ENCODE measurements around the gene CTTNBP2.

CTTNBP2 gene

DNA sequence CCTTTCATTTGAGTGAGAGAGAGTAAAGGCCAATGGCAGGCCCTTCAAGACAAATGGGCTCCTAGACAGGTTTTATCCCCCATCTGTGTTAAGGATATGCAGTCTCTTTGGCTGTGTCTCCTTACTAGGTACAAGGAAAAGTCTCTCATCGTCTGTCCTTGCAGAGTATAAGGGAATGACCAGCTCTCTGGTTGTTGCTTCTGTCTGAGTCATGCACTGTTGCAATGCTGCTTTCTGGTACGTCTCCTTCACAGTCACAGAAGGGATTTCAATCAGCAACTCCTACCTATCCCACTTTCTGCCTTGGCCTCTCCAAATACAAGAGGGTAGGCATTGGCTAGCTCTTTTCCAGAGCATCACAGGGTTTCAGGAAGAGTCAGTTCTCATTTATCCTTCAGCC lies 48.1 kb downstream of the CTTNBP2 start:
- DNase-seq (ENCODE audit: low read depth in 2 of 2) = no peak

DNA sequence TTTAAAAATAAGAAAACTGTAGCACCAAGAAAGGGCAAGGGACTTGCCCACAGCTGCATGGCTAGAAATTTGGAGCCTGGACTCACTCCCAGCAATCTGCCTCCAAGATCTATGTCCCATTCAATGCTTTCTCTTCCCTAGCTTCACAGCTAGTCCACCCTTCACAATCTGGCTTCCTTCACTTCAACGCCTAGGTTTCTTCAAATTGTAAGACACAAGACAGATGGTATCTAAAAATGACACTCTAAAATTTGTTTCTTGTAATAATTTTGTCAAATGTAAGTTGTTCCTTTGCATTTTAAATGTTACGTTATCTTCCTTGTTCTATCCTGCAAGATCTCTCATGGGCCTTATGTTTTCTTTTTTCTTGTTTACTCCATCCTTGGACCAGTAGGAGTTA lies 48.6 kb downstream of the CTTNBP2 start:
- no peak for DNase-seq (ENCODE audit: low read depth in 2 of 2)

DNA sequence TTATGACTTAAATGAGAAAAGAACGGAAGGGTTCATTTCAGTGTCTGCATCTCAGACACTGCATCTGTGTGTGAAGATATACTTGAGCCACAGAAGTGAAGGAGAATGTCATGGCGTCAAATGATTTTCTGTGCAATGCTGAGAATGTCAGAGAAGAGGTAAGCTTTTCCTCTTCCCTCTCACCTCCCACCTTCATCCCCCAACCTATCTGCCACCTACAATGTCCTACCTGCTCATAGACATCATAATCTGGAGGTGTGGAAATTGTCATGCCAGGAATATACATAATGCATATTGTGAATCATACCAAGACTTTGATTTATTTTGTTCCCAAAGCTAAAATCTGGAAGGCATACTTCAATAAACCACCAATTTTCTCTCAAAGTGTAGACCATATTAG lies 53.7 kb downstream of the CTTNBP2 start:
- DNase-seq (ENCODE audit: low read depth in 2 of 2) = no peak

DNA sequence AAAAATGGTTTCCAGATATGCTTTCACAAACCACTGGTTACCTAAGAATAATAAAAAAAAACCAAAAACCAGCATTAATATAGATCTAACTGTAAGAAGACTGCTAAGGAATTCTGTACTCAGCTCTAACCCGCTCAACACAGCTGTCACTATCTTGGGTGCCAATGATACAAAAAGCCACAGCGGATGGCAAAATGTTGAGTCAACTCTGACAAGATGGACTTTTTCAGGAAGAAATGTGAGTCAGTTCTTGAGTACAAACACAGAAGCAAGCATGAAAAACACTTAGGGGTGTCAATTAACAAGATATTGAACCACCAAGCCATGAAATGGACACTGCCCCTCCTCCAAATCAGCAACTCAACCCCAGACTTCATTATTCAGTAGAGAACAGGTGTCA lies 55.0 kb downstream of the CTTNBP2 start:
- no peak for DNase-seq (ENCODE audit: low read depth in 2 of 2)

DNA sequence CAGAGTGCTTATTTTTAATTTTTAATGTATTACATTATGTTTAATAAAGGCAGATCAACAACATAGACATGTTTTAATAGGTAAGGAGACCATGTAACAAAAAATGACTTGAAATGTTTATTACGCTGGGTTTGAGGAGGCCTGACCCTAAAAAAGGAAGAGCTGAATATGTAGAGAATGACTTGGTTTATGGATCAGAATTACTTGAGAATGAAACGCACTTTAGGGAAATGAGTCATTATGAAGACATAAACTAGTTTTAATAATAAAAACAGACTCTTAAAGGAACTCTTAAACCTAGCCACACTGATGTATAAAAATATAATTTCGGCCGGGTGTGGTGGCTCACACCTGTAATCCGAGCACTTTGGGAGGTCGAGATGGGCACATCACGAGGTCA lies 56.5 kb downstream of the CTTNBP2 start:
- no peak for DNase-seq (ENCODE audit: low read depth in 2 of 2)

DNA sequence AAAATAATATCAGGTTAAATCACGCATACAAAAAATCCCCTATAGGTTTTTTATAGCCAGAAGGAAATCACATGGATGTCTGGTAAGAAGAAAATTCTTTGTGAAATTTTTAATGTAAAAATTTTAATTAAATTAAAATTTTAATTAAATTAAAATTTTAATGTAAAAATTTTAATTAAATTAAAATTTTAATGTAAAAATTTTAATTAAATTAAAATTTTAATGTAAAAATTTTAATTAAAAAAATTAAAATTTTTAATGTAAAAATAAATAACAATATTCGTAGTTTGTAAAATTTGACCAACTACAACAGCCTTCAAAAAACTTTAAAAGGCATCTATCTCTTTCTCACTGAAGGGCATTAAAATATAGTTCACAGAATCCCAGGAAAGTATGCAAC lies 61.5 kb downstream of the CTTNBP2 start:
- DNase-seq (ENCODE audit: low read depth in 2 of 2) = no peak

DNA sequence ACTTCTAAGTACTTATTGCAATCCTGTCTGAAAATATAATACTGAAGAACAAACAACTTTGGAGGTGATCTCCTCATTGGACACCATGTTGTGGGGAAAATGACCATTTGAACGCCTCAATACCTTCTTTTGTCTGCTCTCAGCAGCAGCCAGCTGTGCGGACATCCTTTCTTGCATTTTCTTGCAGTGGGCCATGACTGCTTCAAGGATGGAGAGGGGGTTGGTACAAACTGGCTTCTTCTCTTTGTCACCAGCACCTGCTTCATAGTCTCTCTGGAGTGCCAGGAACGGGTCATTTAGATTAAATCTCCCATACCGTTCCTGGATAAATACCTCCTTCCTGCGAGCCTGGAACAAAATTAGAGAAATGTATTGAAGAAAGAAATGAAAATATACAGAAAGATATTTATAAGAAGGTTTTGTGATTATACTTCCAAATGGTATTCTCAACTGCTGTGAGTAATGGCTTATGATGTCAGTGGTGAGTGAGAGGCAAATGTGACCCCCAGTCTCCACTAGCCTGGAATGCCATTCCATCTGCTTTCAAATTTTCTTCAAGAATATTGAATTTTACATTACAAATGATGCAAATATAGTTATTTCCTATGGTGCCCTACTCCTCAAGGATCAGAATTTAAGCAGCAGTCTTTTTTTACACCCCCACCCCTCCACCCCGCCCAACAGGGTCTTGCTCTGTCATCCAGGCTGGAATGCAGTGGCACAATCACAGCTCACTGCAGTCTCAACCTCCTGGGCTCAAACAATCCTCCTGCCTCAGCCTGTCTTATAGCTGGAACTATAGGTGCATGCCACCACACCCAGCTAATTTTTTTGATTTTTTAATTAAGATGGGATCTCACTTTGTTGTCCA lies 62.4 kb downstream of the CTTNBP2 start:
- no peak for DNase-seq (ENCODE audit: low read depth in 2 of 2)

DNA sequence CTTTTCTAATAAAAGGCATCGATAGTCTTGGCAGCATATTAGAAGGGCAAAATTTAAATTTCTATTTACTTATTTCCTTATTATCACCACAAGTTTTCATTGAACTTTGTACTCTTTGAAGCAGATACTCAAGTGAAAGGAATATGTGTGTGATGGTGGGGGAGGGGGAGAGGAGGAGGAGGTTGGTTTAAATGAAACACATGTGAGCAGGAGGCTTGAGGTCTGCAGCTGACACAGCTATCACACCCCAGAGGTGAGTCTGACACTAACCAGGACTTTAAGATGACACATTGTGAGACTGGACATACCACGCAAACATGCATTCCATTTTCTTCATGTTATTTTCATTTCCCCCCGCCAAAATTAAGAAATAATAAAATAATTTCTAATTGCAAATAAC lies 63.3 kb downstream of the CTTNBP2 start:
- no peak for DNase-seq (ENCODE audit: low read depth in 2 of 2)

DNA sequence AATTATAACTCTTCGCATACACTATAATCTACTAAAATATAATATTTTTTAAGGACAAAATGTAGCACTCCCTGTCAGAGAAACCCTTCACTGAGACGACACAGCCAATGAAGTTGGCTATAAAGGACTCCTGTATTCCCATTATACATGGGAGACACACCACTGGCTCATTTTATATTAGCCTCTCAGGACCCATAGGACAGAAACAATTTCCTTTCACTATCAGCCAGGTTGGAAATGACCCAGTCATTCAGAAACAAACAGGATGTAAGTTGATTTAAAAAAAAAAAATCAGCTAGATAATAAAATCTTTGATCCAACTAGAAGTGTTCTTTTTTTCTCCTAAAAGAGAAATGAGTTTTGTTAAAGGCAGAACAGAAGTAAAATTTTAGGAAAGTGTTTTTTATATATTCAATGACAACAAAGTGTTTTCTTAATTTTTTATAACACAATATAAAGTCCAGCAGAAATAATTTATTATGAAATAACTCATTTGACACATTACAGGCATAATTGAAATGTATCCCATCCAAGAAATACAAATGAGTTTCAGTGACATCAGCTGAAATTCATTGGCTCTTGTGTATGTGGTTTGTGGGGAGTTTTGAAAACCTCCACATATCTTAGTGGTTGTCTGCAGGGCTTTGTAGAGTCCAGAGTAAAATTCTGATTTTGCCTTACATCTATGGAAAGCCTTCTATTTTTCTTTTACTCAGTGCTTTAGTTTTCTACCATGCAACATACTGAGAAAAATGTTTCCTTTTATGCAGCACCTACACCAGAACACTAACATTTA lies 64.1 kb downstream of the CTTNBP2 start:
- no peak for DNase-seq (ENCODE audit: low read depth in 2 of 2)

DNA sequence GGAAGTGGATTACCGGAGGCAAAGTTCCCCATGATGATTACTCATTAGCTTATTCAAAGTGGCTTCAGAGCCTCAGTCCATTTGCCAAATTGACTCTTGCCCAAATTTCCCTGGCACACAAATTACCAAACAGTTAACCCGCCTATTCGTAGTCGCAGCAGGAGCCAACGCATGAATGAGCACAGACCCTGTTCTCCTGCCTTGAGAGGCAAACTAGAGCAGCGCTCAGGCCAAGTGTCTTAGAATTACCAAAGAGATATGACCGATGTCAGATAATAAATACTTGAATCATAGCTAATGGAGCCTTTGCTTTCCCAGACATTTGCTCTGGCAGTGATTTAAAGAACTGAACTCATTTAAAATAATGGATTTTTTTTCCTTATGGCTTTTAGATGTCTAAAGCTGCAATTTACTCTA lies 64.9 kb downstream of the CTTNBP2 start:
- no peak for DNase-seq (ENCODE audit: low read depth in 2 of 2)

DNA sequence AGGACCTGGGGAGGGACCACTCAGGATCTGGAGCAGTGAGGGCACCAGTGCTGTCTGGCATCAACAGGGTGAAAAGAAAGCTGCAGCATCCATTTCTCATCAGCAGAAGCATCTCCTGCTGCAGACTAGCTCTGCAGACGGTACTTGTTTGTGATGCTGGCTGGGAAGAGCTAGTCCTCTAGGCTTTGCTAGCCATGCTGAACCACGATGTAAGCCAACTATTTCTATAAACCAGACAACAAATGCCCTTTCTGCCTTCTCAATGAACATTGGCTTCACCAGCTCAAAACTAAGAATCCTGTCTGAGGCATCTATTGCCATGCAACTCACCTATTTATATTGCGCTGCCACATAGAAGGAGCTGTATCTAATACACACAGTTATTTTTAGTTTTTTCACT lies 65.6 kb downstream of the CTTNBP2 start:
- no peak for DNase-seq (ENCODE audit: low read depth in 2 of 2)

DNA sequence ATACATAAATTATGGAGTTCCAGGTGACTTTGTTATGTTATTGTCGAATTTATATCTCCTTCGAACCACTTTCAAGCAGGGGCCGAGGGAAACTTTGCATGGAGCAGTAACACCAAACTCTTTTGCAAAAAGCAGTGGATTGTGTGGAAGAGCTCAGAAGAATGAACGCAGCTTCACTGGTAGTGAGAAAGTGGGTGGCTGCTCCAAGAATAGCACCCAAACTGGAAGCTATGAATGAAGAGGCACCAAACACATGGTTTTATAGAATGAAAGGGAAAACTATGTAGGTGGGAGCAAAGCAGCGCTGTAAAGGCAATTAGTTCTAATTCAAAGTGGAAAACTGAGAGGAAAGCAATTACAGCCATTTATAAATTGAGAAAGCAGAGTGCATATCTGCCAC lies 67.2 kb downstream of the CTTNBP2 start:
- no peak for DNase-seq (ENCODE audit: low read depth in 2 of 2)

DNA sequence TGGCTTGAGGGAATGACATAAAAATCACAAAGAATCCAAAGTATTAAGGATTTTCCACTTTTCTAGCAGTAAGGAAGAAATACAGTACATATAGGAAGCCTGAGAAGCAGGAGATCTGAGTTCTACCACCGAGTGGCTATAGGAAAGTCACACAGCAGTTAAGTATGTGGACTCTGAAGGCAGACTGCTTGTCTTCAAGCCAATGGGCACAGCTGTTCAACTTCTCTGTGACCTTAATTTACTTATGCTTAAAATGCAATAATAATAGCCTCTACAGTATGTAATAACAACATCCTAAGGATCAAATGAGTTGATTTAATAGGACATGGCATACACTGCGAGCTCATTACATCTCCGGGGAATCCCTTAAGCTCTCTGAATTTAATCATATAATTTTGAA lies 68.0 kb downstream of the CTTNBP2 start:
- DNase-seq (ENCODE audit: low read depth in 2 of 2) = no peak

DNA sequence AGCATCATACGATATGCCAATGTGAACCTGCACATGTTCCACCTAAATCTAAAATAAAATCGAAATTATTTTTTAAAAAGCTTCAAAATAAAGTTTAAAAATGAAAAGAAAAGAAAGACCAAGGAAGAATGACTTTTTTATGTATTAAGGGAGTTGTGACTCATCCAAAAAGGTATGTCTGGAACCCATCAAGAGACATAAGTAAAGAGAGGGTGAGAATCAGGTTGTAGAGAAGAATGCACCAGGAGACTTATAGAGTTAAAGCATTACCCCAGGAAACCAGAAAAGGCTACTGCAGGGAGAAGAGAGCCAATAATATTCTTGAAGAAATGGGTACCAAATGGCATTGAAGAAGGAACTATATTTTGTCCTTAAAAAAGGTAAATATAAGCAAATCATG lies 69.8 kb downstream of the CTTNBP2 start:
- no peak for DNase-seq (ENCODE audit: low read depth in 2 of 2)

DNA sequence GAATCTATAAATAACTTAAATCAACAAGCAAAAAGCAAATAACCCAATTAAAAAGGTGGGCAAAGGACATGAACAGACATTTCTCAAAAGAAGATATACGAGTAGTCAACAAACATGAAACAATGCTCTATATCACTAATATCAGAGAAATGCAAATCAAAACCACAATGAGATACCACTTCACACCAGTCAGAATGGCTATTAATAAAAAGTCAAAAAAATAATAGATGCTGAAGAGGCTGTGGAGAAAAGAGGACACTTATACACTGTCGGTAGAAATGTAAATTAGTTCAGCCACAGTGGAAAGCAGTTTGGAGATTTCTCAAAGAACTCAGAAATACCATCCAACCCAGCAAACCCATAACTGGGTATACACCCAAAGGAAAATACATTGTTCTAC lies 70.6 kb downstream of the CTTNBP2 start:
- no peak for DNase-seq (ENCODE audit: low read depth in 2 of 2)

DNA sequence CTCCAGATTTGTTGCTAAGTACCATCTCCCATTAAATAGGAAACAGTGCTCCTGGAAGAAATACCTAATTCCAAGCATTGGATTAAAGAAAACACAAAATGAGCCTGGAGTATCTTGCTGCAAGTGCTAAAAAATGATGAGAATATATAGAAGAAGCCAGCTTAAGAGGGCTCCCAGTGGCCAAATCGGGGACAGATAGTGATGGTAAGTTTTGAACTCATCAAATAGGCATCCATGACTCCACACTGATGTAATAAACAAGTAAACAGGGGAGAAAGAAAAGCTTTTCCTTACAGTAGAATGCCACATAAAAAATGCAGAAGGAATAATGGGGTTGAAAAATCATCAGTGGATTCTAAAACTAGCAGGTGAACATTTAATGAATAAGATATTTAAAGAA lies 72.4 kb downstream of the CTTNBP2 start:
- no peak for DNase-seq (ENCODE audit: low read depth in 2 of 2)

DNA sequence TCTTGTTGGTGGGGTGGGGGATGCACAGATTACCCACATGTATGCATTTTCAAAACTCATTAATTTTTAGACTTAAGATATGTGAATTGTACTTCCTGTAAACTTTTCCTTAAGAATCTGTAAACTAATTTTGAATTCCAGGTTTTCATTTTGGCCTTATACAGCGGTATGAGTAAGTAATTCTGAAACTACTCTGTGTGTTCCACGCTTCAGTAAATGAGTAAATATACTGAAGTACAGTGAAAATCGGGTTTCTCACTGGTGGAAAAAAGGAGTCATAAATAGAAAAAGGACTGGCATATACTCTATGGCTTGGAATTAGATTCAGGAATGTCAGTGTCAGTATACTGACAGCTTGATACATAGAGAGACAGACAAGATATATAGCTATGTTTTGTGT lies 72.8 kb downstream of the CTTNBP2 start:
- no peak for DNase-seq (ENCODE audit: low read depth in 2 of 2)

DNA sequence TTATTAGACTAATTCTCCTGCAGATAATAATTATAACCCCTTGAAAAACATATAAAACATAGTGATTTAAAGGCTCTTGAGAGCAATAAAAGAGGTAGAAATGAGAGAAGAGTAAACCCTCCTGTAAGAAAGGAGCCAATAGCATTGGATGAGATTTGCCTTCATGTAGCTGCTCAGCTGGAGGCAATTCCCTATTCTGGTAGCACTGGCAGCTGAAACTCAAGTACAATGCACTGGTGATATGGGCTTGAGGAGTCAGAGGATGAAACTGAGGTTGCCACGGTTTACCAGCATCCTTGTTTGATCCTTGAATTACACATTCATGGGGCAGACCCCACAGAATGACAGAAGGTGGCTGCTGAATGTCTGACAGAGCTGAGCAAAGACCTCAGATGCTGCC lies 76.4 kb downstream of the CTTNBP2 start:
- DNase-seq (ENCODE audit: low read depth in 2 of 2) = no peak

DNA sequence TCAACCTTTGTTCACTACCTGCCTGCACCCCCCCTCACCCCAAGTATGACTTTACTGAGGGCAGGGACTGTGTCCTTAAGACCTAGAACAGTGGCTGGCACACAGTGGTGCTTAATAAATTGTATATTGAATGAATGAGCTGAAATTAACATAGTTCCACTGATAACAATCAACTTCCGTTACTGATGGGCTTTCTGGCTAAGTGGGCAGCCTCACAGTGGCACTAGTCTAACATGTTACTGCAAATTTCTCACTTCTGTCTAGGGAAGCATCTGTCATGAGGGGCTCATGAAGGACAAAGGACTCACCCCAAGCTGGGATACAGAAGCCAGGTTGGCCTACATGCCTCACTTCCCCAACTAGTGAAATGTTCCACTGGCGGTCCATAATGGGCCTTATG lies 79.3 kb downstream of the CTTNBP2 start:
- DNase-seq (ENCODE audit: low read depth in 2 of 2) = no peak

DNA sequence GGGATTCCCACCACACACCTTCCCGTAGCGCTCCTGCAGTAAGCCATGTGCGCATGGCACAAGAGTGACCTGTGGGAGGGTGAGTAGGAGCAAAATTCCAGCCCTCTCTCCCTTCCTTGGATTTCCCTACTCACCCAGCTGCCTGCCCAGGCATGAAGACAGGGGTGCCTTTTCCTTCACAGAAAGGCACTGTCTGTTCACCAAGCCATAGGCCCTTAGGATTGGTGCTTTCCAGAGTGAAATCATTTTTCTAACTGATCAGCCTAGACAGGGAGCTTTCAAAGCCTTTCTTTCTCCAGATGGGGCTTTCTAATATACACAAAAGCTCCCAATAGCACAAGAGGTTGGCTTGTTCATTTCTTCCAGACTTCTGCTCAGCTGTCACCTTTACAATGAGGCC lies 79.7 kb downstream of the CTTNBP2 start:
- DNase-seq (ENCODE audit: low read depth in 2 of 2) = no peak

DNA sequence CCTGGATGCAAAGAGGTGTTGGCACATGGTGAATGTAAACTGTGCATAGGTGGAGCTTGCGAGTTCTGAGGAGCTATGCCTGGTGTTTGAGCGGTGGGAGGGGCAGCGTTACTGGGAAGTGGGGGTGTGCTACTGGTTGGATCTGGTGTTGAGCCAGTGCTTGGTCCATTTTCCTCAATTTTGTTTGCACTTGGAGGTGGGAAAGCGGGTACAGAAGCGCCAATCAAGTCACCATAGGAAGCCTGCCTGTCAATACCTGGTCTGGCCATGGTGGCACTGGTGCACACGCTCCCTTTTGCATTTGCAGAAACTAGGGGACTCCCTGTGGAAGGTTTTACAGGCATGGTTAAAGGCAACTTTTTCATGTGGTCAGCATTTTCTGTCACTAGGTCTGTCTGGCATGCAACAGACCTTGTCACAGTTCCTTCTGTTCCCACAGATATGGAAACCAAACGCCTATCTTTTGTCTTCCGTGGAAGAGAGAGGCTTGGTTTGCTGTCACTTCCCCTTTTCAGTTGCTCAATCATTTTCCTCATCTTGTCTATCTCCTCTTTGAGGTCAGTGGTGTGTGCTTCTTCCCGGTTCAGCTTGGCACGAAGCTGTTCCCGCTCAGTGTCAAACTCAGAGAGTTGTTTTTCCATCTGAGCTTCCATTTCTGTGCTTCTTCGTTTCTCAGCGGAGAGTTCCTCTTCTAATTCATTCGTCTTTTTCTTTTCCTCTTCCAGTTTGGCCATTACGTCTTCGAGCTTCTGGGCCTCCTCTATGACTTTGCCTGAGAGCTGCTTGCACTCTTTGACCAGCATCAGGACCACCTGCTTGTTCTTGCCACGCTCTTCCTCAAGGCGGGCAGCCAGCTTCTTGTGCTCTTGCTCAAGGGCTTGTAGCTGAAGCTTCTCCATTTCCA lies 81.1 kb downstream of the CTTNBP2 start:
- DNase-seq (ENCODE audit: low read depth in 2 of 2) = no peak

DNA sequence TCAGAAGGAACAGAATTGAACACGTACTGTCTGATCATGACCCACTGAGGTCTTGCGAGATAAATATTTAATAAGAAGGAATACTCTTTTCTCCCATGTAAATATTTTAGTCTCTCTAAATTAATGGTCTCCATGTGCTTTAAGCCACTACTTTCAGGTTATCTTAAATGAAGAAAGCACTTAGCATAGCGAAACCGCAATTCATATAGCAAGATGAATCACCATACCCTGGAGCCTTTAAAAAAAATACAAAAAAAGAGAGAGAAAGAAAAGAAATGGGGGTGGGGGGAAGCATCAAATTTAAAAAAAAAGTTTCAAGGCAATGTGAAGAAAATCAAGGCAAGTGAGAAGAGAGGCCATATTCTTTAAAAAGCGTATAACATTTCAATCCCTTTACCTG lies 82.5 kb downstream of the CTTNBP2 start:
- DNase-seq (ENCODE audit: low read depth in 2 of 2) = no peak
